GM20000 (cell line): ENCODE measurements around the gene NET1.
"Not testable (repeated sequence)": the region's sequence is repeated elsewhere in the genome, so short reads cannot be mapped to it uniquely, and the experiment has no call there.

Experiments
- DNase-seq: peaks from one replicate; pipeline ENCODE4 v3.0.0; 2012; ENCODE audit warnings: low spot score
- CTCF ChIP-seq: IDR thresholded peaks from 2 replicates; pipeline ENCODE4 v1.5.1; 2012; ENCODE audit warnings: mild to moderate bottlenecking, control low read depth; ENCODE audit errors: extremely low read depth, missing control alignments

Gene NET1

GRCh38 chr10:5402798-5403197, 9.6 kb upstream of the NET1 start:
- TF ChIP-seq CTCF: no peak
- DNase-seq: no peak

GRCh38 chr10:5404208-5405041, 7.9 kb upstream of the NET1 start, which contains the start of gene TUBAL3:
TSS of gene TUBAL3 (minus strand) at chr10:5404828. CDS start at chr10:5404792, 36 bp downstream.
- no peak for DNase-seq
- no peak for TF ChIP-seq CTCF

GRCh38 chr10:5406918-5407317, 5.4 kb upstream of the NET1 start:
- no peak for TF ChIP-seq CTCF

GRCh38 chr10:5410787-5411186, 1.6 kb upstream of the NET1 start:
- DNase-seq: not testable (repeated sequence)

More at GRCh38 chr10:5406918-5407317, 5.4 kb upstream of the NET1 start:
- DNase-seq: no peak

- TF ChIP-seq CTCF: no peak
- DNase-seq: no peak
Observed at GRCh38 chr10:5411941-5412276, 448 bp upstream of the NET1 start.

GRCh38 chr10:5413012-5413938, 918 bp downstream of the NET1 start:
- peak; percentile 46 for DNase-seq
- no peak for TF ChIP-seq CTCF

GRCh38 chr10:5416981-5417380, 4.6 kb downstream of the NET1 start:
- no peak for TF ChIP-seq CTCF
- DNase-seq: no peak
